GM18517 (cell line): ENCODE data around the gene AHDC1.

Experiments
- ATAC-seq: cut with Tn5 transposase; IDR thresholded peaks from one replicate; pipeline ENCODE4 v1.9.1; 2021; ENCODE audit warnings: mild to moderate bottlenecking, moderate library complexity; ENCODE audit not compliant: unreplicated experiment

Gene AHDC1

GRCh38 chr1:27567146-27567526 is 36.8 kb downstream of the AHDC1 start:
- no peak for ATAC-seq

- no peak for ATAC-seq
These were observed 37.3 kb downstream of the AHDC1 start for GRCh38 chr1:27566462-27567145.

GRCh38 chr1:27564710-27565649 is 39.0 kb downstream of the AHDC1 start:
- no peak for ATAC-seq

GRCh38 chr1:27563591-27564471 is 40.1 kb downstream of the AHDC1 start:
- no peak for ATAC-seq

- no peak for ATAC-seq
These were observed 40.7 kb downstream of the AHDC1 start for GRCh38 chr1:27563341-27563590.

- ATAC-seq = no peak
These were observed 41.2 kb downstream of the AHDC1 start for GRCh38 chr1:27562534-27563340.

GRCh38 chr1:27562021-27562420 is 41.9 kb downstream of the AHDC1 start:
- no peak for ATAC-seq

- ATAC-seq = no peak
These were observed 42.6 kb downstream of the AHDC1 start for GRCh38 chr1:27561124-27561899.

- no peak for ATAC-seq
These were observed 43.4 kb downstream of the AHDC1 start for GRCh38 chr1:27560268-27561123.

- no peak for ATAC-seq
These were observed 44.4 kb downstream of the AHDC1 start for GRCh38 chr1:27559466-27560030.

- no peak for ATAC-seq
These were observed 46.2 kb downstream of the AHDC1 start for GRCh38 chr1:27557596-27558340.

- ATAC-seq = no peak
These were observed 47.0 kb downstream of the AHDC1 start for GRCh38 chr1:27556781-27557595.

GRCh38 chr1:27556435-27556780 is 47.5 kb downstream of the AHDC1 start:
- no peak for ATAC-seq

GRCh38 chr1:27555700-27556424 is 48.1 kb downstream of the AHDC1 start:
- ATAC-seq = no peak

GRCh38 chr1:27554759-27555699 is 48.9 kb downstream of the AHDC1 start:
- no peak for ATAC-seq
